HepG2 (cell line): ENCODE data around the gene POP7. TPM values are rescaled to one million over a fixed set of nuclear protein-coding genes. Genes with fewer than 3 reads are reported as not detected.

Experiments
- ATF7-NPFF ChIP-seq: sonication (generic); formaldehyde crosslinking; IDR thresholded peaks from 2 replicates; pipeline ENCODE4 v1.8.1; 2023; ENCODE audit warnings: mild to moderate bottlenecking, low read depth, missing genetic modification reagents, moderate library complexity
- FOXM1 ChIP-seq: sonication (generic); formaldehyde crosslinking; IDR thresholded peaks from 2 replicates; pipeline ENCODE4 v1.5.0; 2020; ENCODE audit warnings: missing genetic modification reagents
- GFI1 ChIP-seq: sonication (generic); formaldehyde crosslinking; IDR thresholded peaks from 2 replicates; pipeline ENCODE4 v1.5.0; 2020; ENCODE audit warnings: missing genetic modification reagents, mild to moderate bottlenecking, borderline replicate concordance
- HINFP ChIP-seq: sonication (generic); formaldehyde crosslinking; IDR thresholded peaks from 2 replicates; pipeline ENCODE4 v1.4.0; 2020; ENCODE audit warnings: low read depth, mild to moderate bottlenecking, missing genetic modification reagents
- HOXA5 ChIP-seq: sonication (generic); formaldehyde crosslinking; IDR thresholded peaks from 2 replicates; pipeline ENCODE4 v1.4.0; 2020; ENCODE audit warnings: missing genetic modification reagents
- KDM5B ChIP-seq: sonication (generic); formaldehyde crosslinking; IDR thresholded peaks from 2 replicates; pipeline ENCODE4 v1.4.0; 2020; ENCODE audit warnings: missing genetic modification reagents, mild to moderate bottlenecking, borderline replicate concordance
- MXD4 ChIP-seq: IDR thresholded peaks from 2 replicates; pipeline ENCODE4 v1.6.1; 2016; ENCODE audit warnings: mild to moderate bottlenecking, missing biosample characterization, missing genetic modification reagents
- PHF8 ChIP-seq: sonication (generic); formaldehyde crosslinking; IDR thresholded peaks from 2 replicates; pipeline ENCODE4 v1.5.0; 2020; ENCODE audit warnings: missing genetic modification reagents
- REL ChIP-seq: sonication (generic); formaldehyde crosslinking; conservative IDR thresholded peaks from 2 replicates; pipeline ENCODE4 v1.8.0; 2022; ENCODE audit warnings: mild to moderate bottlenecking, missing genetic modification reagents, moderate library complexity
- SAFB2 ChIP-seq: sonication (generic); formaldehyde crosslinking; IDR thresholded peaks from 2 replicates; pipeline ENCODE4 v1.5.1; 2020; ENCODE audit warnings: missing genetic modification reagents, low read depth, mild to moderate bottlenecking, borderline replicate concordance
- ZC3H13 ChIP-seq: sonication (generic); formaldehyde crosslinking; IDR thresholded peaks from 2 replicates; pipeline ENCODE4 v1.8.1; 2023; ENCODE audit warnings: mild to moderate bottlenecking, missing genetic modification reagents, moderate library complexity
- ZIK1 ChIP-seq: sonication (generic); formaldehyde crosslinking; IDR thresholded peaks from 2 replicates; pipeline ENCODE4 v1.5.0; 2020; ENCODE audit warnings: mild to moderate bottlenecking, low read depth, missing genetic modification reagents, borderline replicate concordance
- ZKSCAN1 ChIP-seq: fragments of 150-350 bp; IDR thresholded peaks from 2 replicates; pipeline ENCODE4 v1.6.1; 2014; ENCODE audit warnings: low read length
- ZNF446 ChIP-seq: sonication (generic); formaldehyde crosslinking; IDR thresholded peaks from 2 replicates; pipeline ENCODE4 v1.5.0; 2020; ENCODE audit warnings: mild to moderate bottlenecking, missing genetic modification reagents
- ZNF558 ChIP-seq: sonication (generic); formaldehyde crosslinking; IDR thresholded peaks from 2 replicates; pipeline ENCODE4 v1.9.0; 2022; ENCODE audit warnings: mild to moderate bottlenecking, missing genetic modification reagents, borderline replicate concordance
- polyA plus RNA-seq, 8 experiments: library from polyadenylated mRNA; depleted of rRNA in 3 of 8; stranded (reverse) in 7 of 8; unstranded in 1 of 8; fragments of >200 nt; fragmentation: Illumina TruSeq in 4 of 8; extraction: Trizol in 4 of 8; gene quantifications; 2 replicates each; pipeline versions ENCODE4 v1.2.1 to v1.2.3, GENCODE V29; 2011 to 2016; ENCODE audit warnings: low read depth in 4 of 8, missing spikeins in 1 of 8, mixed read lengths in 1 of 8; ENCODE audit not compliant: insufficient read depth in 1 of 8
- total RNA-seq, 5 experiments: library from RNA; depleted of rRNA; stranded (reverse); fragments of >200 nt; fragmentation: Illumina TruSeq; extraction: Trizol; gene quantifications; 2 replicates each; pipeline ENCODE4 v1.2.3, GENCODE V29; 2016; ENCODE audit warnings: low read depth in 1 of 5
- TF ChIP-seq, protein P1 (sequence below): sonication (generic); formaldehyde crosslinking; IDR thresholded peaks from 2 replicates; pipeline ENCODE4 v1.8.1; 2023; ENCODE audit warnings: mild to moderate bottlenecking, missing genetic modification reagents
- TF ChIP-seq, protein P2 (sequence below): sonication (generic); formaldehyde crosslinking; IDR thresholded peaks from 2 replicates; pipeline ENCODE4 v1.8.0; 2022; ENCODE audit warnings: missing genetic modification reagents, mild to moderate bottlenecking, moderate library complexity, borderline replicate concordance
- TF ChIP-seq, protein P3 (sequence below): sonication (generic); formaldehyde crosslinking; IDR thresholded peaks from 2 replicates; pipeline ENCODE4 v1.4.0; 2020; ENCODE audit warnings: mild to moderate bottlenecking, missing genetic modification reagents, borderline replicate concordance

The POP7 gene
- total and polyA plus RNA-seq, 2 of the 13 experiments (the other 11 are each of a cell fraction or from before 2014, with no cell fraction given) = 63.9 to 91.1 TPM

GRCh38 chr7:100673942-100674410 is 31.9 kb upstream of the POP7 start (continued):
- TF ChIP-seq MXD4 (CRISPR knock-in tag) (no peak), ZNF446 (CRISPR knock-in tag) (peak; percentile 55; the same call in 1 of the 2 replicates), REL (CRISPR knock-in tag) (0 out of 2 replicates have a peak, but pooled peaks have one; percentile 52), KDM5B (no peak), PHF8 (CRISPR knock-in tag) (peak; percentile 26; the same call in 1 of the 2 replicates), ZNF558 (CRISPR knock-in tag) (peak; percentile 19; the same call in 1 of the 2 replicates), ATF7-NPFF (CRISPR knock-in tag) (no peak), ZKSCAN1 (no peak), HINFP (CRISPR knock-in tag) (0 out of 2 replicates have a peak, but pooled peaks have one; percentile 13), ZIK1 (CRISPR knock-in tag) (0 out of 2 replicates have a peak, but pooled peaks have one; percentile 4), FOXM1 (CRISPR knock-in tag) (no peak), ZC3H13 (CRISPR knock-in tag) (0 out of 2 replicates have a peak, but pooled peaks have one; percentile 43), HOXA5 (CRISPR knock-in tag) (no peak), GFI1 (CRISPR knock-in tag) (0 out of 2 replicates have a peak, but pooled peaks have one; percentile 5), SAFB2 (0 out of 2 replicates have a peak, but pooled peaks have one; percentile 3)
- TF ChIP-seq, protein P1, sequence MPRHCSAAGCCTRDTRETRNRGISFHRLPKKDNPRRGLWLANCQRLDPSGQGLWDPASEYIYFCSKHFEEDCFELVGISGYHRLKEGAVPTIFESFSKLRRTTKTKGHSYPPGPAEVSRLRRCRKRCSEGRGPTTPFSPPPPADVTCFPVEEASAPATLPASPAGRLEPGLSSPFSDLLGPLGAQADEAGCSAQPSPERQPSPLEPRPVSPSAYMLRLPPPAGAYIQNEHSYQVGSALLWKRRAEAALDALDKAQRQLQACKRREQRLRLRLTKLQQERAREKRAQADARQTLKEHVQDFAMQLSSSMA (CRISPR knock-in tag) = no peak
- TF ChIP-seq, protein P2, sequence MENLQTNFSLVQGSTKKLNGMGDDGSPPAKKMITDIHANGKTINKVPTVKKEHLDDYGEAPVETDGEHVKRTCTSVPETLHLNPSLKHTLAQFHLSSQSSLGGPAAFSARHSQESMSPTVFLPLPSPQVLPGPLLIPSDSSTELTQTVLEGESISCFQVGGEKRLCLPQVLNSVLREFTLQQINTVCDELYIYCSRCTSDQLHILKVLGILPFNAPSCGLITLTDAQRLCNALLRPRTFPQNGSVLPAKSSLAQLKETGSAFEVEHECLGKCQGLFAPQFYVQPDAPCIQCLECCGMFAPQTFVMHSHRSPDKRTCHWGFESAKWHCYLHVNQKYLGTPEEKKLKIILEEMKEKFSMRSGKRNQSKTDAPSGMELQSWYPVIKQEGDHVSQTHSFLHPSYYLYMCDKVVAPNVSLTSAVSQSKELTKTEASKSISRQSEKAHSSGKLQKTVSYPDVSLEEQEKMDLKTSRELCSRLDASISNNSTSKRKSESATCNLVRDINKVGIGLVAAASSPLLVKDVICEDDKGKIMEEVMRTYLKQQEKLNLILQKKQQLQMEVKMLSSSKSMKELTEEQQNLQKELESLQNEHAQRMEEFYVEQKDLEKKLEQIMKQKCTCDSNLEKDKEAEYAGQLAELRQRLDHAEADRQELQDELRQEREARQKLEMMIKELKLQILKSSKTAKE = 0 out of 2 replicates have a peak, but pooled peaks have one; percentile 3
- TF ChIP-seq, protein P3, sequence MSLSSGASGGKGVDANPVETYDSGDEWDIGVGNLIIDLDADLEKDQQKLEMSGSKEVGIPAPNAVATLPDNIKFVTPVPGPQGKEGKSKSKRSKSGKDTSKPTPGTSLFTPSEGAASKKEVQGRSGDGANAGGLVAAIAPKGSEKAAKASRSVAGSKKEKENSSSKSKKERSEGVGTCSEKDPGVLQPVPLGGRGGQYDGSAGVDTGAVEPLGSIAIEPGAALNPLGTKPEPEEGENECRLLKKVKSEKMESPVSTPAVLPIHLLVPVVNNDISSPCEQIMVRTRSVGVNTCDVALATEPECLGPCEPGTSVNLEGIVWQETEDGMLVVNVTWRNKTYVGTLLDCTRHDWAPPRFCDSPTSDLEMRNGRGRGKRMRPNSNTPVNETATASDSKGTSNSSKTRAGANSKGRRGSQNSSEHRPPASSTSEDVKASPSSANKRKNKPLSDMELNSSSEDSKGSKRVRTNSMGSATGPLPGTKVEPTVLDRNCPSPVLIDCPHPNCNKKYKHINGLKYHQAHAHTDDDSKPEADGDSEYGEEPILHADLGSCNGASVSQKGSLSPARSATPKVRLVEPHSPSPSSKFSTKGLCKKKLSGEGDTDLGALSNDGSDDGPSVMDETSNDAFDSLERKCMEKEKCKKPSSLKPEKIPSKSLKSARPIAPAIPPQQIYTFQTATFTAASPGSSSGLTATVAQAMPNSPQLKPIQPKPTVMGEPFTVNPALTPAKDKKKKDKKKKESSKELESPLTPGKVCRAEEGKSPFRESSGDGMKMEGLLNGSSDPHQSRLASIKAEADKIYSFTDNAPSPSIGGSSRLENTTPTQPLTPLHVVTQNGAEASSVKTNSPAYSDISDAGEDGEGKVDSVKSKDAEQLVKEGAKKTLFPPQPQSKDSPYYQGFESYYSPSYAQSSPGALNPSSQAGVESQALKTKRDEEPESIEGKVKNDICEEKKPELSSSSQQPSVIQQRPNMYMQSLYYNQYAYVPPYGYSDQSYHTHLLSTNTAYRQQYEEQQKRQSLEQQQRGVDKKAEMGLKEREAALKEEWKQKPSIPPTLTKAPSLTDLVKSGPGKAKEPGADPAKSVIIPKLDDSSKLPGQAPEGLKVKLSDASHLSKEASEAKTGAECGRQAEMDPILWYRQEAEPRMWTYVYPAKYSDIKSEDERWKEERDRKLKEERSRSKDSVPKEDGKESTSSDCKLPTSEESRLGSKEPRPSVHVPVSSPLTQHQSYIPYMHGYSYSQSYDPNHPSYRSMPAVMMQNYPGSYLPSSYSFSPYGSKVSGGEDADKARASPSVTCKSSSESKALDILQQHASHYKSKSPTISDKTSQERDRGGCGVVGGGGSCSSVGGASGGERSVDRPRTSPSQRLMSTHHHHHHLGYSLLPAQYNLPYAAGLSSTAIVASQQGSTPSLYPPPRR (CRISPR knock-in tag) = no peak
